Panc1 (cell line): ENCODE data around the gene PIP4K2A.

ENCODE experiments used
- CTCF ChIP-seq: fragments of 450-650 bp; IDR thresholded peaks from 2 replicates; pipeline ENCODE4 v1.5.1; 2017; ENCODE audit warnings: mild to moderate bottlenecking
- POLR2AphosphoS5 ChIP-seq: IDR thresholded peaks from 2 replicates; pipeline ENCODE4 v1.6.1; 2012; ENCODE audit warnings: mild to moderate bottlenecking, low read depth, low read length, moderate library complexity
- TF ChIP-seq, protein P1 (sequence below), 2 experiments: IDR thresholded peaks; 2 replicates each; pipeline ENCODE4 v1.6.1; 2011 to 2012; ENCODE audit warnings: low read depth in 2 of 2, control low read depth in 1 of 2, low read length in 1 of 2, mild to moderate bottlenecking in 1 of 2, moderate library complexity in 1 of 2; ENCODE audit not compliant: insufficient read depth in 1 of 2

DNA sequence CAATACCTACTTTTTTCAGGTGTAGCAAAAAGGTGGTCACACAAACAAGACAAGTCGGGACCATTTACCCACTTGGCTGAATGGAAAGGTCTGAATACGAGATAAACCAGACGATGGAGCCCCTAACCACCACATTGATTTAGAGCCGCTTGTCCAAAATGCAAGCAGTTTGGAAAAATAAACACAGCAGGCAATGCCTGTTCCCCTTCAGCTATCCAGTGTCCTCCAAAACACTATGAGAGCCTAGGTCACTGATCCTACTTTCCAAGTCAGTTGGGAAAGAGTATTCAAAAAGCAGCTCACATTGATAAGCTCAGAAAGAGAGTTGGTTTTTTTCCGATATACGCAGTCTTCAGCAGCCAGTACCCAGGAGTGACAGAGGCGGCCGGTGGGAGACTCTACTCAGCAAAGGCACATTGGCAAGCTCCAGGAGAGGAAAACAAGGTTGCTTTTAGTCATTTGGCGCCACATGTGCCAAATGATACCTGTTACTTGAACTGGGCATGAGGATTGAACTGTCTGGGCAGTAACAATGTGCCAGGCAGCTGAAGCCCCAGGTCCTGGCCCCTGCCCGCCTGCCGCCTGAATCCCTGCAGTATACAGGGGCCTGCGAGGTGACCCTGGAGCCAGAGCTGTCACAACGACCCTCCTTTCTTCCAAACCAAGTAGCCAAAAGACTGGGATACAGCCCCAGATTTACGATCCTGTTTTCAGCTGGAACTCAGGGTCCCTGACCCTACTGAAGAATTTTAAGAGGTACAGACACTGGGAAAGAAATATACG, 109.8 kb downstream of the PIP4K2A start:
- TF ChIP-seq, protein P1, sequence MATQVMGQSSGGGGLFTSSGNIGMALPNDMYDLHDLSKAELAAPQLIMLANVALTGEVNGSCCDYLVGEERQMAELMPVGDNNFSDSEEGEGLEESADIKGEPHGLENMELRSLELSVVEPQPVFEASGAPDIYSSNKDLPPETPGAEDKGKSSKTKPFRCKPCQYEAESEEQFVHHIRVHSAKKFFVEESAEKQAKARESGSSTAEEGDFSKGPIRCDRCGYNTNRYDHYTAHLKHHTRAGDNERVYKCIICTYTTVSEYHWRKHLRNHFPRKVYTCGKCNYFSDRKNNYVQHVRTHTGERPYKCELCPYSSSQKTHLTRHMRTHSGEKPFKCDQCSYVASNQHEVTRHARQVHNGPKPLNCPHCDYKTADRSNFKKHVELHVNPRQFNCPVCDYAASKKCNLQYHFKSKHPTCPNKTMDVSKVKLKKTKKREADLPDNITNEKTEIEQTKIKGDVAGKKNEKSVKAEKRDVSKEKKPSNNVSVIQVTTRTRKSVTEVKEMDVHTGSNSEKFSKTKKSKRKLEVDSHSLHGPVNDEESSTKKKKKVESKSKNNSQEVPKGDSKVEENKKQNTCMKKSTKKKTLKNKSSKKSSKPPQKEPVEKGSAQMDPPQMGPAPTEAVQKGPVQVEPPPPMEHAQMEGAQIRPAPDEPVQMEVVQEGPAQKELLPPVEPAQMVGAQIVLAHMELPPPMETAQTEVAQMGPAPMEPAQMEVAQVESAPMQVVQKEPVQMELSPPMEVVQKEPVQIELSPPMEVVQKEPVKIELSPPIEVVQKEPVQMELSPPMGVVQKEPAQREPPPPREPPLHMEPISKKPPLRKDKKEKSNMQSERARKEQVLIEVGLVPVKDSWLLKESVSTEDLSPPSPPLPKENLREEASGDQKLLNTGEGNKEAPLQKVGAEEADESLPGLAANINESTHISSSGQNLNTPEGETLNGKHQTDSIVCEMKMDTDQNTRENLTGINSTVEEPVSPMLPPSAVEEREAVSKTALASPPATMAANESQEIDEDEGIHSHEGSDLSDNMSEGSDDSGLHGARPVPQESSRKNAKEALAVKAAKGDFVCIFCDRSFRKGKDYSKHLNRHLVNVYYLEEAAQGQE (IDR thresholded peaks at IDR 0.05; ENCODE audit: insufficient read depth in 1 of 2, low read depth in 2 of 2, low read length in 1 of 2), result no peak
- TF ChIP-seq POLR2AphosphoS5, result no peak
- no peak for TF ChIP-seq CTCF
